OCI-LY7 (cell line): Measurements from ENCODE around the gene NAA60. TPM values are rescaled to one million over a fixed set of nuclear protein-coding genes. Genes with fewer than 3 reads are reported as not detected.

Experiments
- BruUV-seq: library from RNA; stranded (reverse); fragments of 400-500 nt; replicated peaks from 2 replicates; lab custom pipeline; 2021; lab: Mats Ljungman, UMichigan
- CTCF ChIA-PET: fragments of 300-600 bp; sonication (Branson Sonifier 250); formaldehyde crosslinking; loops from one replicate; lab custom pipeline; 2022; ENCODE audit warnings: antibody characterized with exemption; ENCODE audit not compliant: unreplicated experiment; lab: Charles Lee
- POLR2A ChIA-PET: fragments of 300-600 bp; sonication (Branson Sonifier 250); formaldehyde crosslinking; loops from one replicate; lab custom pipeline; 2022; ENCODE audit warnings: antibody characterized with exemption; lab: Charles Lee
- DNase-seq: peaks from one replicate; pipeline ENCODE4 v3.0.0-alpha.2; 2015; ENCODE audit warnings: low spot score
- H2AFZ ChIP-seq: fragments of 200-600 bp; sonication (generic), shearing (Covaris generic); 2 replicates; pipeline ENCODE4 v1.6.1; 2014; ENCODE audit warnings: mild to moderate bottlenecking, antibody characterized with exemption, low read length, moderate library complexity
- H3K27ac ChIP-seq: fragments of 200-600 bp; sonication (generic); 2 replicates; pipeline ENCODE4 v1.5.1; 2014; ENCODE audit warnings: mixed run types, low read depth, mild to moderate bottlenecking, moderate library complexity, low read length, inconsistent platforms; ENCODE audit not compliant: poor library complexity, severe bottlenecking
- H3K36me3 ChIP-seq: fragments of 200-600 bp; sonication (generic); 2 replicates; pipeline ENCODE4 v1.6.1; 2014; ENCODE audit warnings: mild to moderate bottlenecking, antibody characterized with exemption, low read length, moderate library complexity, mixed read lengths; ENCODE audit not compliant: insufficient read depth
- H3K4me1 ChIP-seq: fragments of 200-600 bp; sonication (generic); 2 replicates; pipeline ENCODE4 v1.5.1; 2014; ENCODE audit warnings: mild to moderate bottlenecking, low read length; ENCODE audit not compliant: insufficient read depth, poor library complexity, severe bottlenecking
- H3K4me2 ChIP-seq: fragments of 200-600 bp; sonication (generic); 2 replicates; pipeline ENCODE4 v1.6.1; 2014; ENCODE audit warnings: mild to moderate bottlenecking, low read length
- H3K4me3 ChIP-seq: fragments of 200-600 bp; sonication (generic); 2 replicates; pipeline ENCODE4 v1.5.1; 2014; ENCODE audit warnings: mild to moderate bottlenecking, low read depth, low read length; ENCODE audit not compliant: poor library complexity, severe bottlenecking
- H3K79me2 ChIP-seq: fragments of 200-600 bp; sonication (generic); 2 replicates; pipeline ENCODE4 v1.6.1; 2016; ENCODE audit warnings: low read depth, mild to moderate bottlenecking, low read length, moderate library complexity, mixed read lengths; ENCODE audit not compliant: insufficient read depth
- H3K9me2 ChIP-seq: fragments of 200-600 bp; sonication (generic); 2 replicates; pipeline ENCODE4 v1.6.1; 2016; ENCODE audit warnings: mild to moderate bottlenecking, low read length, mixed read lengths; ENCODE audit not compliant: insufficient read depth
- H3K9me3 ChIP-seq: fragments of 200-600 bp; sonication (generic); 2 replicates; pipeline ENCODE4 v1.6.1; 2014; ENCODE audit warnings: mild to moderate bottlenecking, mixed run types, low read length, mixed read lengths
- H4K20me1 ChIP-seq: fragments of 200-600 bp; sonication (generic); 2 replicates; pipeline ENCODE4 v1.6.1; 2014; ENCODE audit warnings: mild to moderate bottlenecking, antibody characterized with exemption, low read length, moderate library complexity, mixed read lengths; ENCODE audit not compliant: insufficient read depth
- CTCF ChIP-seq: fragments of 200-600 bp; sonication (generic); conservative IDR thresholded peaks from 2 replicates; pipeline ENCODE4 v1.5.1; 2014; ENCODE audit warnings: mild to moderate bottlenecking, antibody characterized with exemption, low read length, moderate library complexity, mixed read lengths
- EZH2phosphoT487 ChIP-seq: fragments of 200-600 bp; sonication (generic); IDR thresholded peaks from 2 replicates; pipeline ENCODE4 v1.6.1; 2018; ENCODE audit warnings: low read depth, borderline replicate concordance, mild to moderate bottlenecking, mixed run types, antibody characterized with exemption, low read length, moderate library complexity, mixed read lengths
- intact Hi-C: fragments of 100-400 bp; cut with micrococcal nuclease; formaldehyde crosslinking; loops from one replicate; pipeline ENCODE4 v1.10.0; 2022; ENCODE audit not compliant: unreplicated experiment
- total RNA-seq, 2 experiments: library from RNA; depleted of rRNA in 1 of 2; stranded (reverse); fragments of >200 nt in 1 of 2; shearing (Covaris generic) in 1 of 2; gene quantifications; 2 replicates each; pipeline ENCODE4 v1.2.3, GENCODE V29; 2014 to 2022

Gene NAA60
- total RNA-seq, 2 experiments from 2014 or later: 24.8 to 40.1 TPM

GRCh38 chr16:3488801-3489200 is 45.3 kb downstream of the NAA60 start:
- no peak for TF ChIP-seq CTCF
- no peak for TF ChIP-seq EZH2phosphoT487
- POLR2A ChIA-PET: interaction anchor here (0.6 kb wide), 1 partner anchor 206 kb away, joined by 3 read pairs; no protein-coding TSS in a partner anchor
- intact Hi-C loops: no loop called here
- no peak overlapping the region for H3K4me3 ChIP-seq
- no peak overlapping the region for H2AFZ ChIP-seq
- no peaks in the 10 kb centered on the region for H4K20me1 ChIP-seq
- no peaks in the 10 kb centered on the region for H3K4me1 ChIP-seq
- no peaks in the 10 kb centered on the region for H3K79me2 ChIP-seq
- no peaks in the 10 kb centered on the region for H3K9me2 ChIP-seq
- H3K27ac ChIP-seq: no peak overlapping the region
- CTCF ChIA-PET: no interaction called here
- no TSS peak for BruUV-seq
- no peak for DNase-seq
- no peak overlapping the region for H3K4me2 ChIP-seq
- peaks cover 21% of the 10 kb centered on the region for H3K36me3 ChIP-seq
- H3K9me3 ChIP-seq: no peaks in the 10 kb centered on the region

- no peak overlapping the region for H2AFZ ChIP-seq
- H3K4me3 ChIP-seq: no peak overlapping the region
- no peak for TF ChIP-seq EZH2phosphoT487
- peak; percentile 58 for TF ChIP-seq CTCF
- no peaks in the 10 kb centered on the region for H3K9me3 ChIP-seq
- POLR2A ChIA-PET: no interaction called here
- no peaks in the 10 kb centered on the region for H3K9me2 ChIP-seq
- BruUV-seq: no TSS peak
- H3K36me3 ChIP-seq: no peaks in the 10 kb centered on the region
- CTCF ChIA-PET: no interaction called here
- no peaks in the 10 kb centered on the region for H3K79me2 ChIP-seq
- H3K27ac ChIP-seq: no peak overlapping the region
- no peaks in the 10 kb centered on the region for H4K20me1 ChIP-seq
- peak; percentile 37 for DNase-seq
- H3K4me2 ChIP-seq: no peak overlapping the region
- intact Hi-C loops: no loop called here
- no peaks in the 10 kb centered on the region for H3K4me1 ChIP-seq
Observed at GRCh38 chr16:3490911-3491629, 47.6 kb downstream of the NAA60 start.

GRCh38 chr16:3492356-3492755 is 48.9 kb downstream of the NAA60 start:
- no peak for DNase-seq
- ChIA-PET CTCF (no interaction called here), POLR2A (no interaction called here)
- Histone ChIP-seq H3K4me1 (no peaks in the 10 kb centered on the region), H3K27ac (no peak overlapping the region), H2AFZ (no peak overlapping the region), H3K4me3 (no peak overlapping the region), H3K79me2 (no peaks in the 10 kb centered on the region), H3K9me2 (no peaks in the 10 kb centered on the region), H3K9me3 (no peaks in the 10 kb centered on the region), H3K36me3 (no peaks in the 10 kb centered on the region), H4K20me1 (no peaks in the 10 kb centered on the region), H3K4me2 (no peak overlapping the region)
- no TSS peak for BruUV-seq
- intact Hi-C loops: no loop called here
- TF ChIP-seq CTCF (no peak), EZH2phosphoT487 (no peak)
